Stimulated activated CD8-positive, alpha-beta memory T cell treated with anti-CD3 and anti-CD28 coated beads, Interleukin-12 subunit alpha, Interleukin-12 subunit beta, amount 100 ng/mL, for 24 hours (primary cell): ENCODE results near the gene ME1.
"Not testable (repeated sequence)": the region's sequence is repeated elsewhere in the genome, so short reads cannot be mapped to it uniquely, and the experiment has no call there.

Source experiments
- DNase-seq: peaks from one replicate; pipeline ENCODE4 v3.0.0-alpha.2; 2020; ENCODE audit errors: extremely low read depth

The ME1 gene

GRCh38 chr6:83191974-83192373 is 238.9 kb downstream of the ME1 start:
- not testable (repeated sequence) for DNase-seq

GRCh38 chr6:83190626-83191025 is 240.2 kb downstream of the ME1 start:
- DNase-seq: no peak

- DNase-seq: no peak
Observed at GRCh38 chr6:83188501-83188900, 242.3 kb downstream of the ME1 start.

GRCh38 chr6:83185096-83185495 is 245.8 kb downstream of the ME1 start:
- DNase-seq: no peak

- DNase-seq: no peak
Observed at GRCh38 chr6:83183082-83183828, 247.6 kb downstream of the ME1 start.

GRCh38 chr6:83182114-83182513 is 248.7 kb downstream of the ME1 start:
- no peak for DNase-seq

DNA sequence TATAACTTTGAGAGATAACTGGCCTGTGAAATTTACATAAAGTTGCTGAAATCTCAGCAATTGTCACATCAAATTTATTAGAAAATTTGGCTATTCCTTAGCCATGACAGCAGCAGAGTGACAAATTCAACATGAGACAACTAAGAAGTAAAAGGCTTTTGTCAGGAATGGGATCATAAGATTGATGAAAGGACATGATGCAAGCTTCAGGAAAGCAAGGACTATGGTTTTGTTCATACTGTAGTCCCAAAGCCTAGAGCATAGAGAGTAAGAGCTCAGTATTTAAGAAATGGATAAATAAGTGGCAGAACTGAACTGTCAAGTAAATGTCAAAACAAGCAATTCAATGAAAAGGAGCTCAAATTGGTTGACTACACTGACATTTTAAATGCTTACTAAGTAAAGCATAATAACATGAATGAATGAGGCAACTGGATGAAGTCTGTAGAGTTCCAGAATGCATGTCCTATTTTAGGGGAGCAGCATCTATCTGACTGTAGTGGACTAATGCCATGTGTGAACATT is 250.4 kb downstream of the ME1 start:
- DNase-seq: no peak

DNA sequence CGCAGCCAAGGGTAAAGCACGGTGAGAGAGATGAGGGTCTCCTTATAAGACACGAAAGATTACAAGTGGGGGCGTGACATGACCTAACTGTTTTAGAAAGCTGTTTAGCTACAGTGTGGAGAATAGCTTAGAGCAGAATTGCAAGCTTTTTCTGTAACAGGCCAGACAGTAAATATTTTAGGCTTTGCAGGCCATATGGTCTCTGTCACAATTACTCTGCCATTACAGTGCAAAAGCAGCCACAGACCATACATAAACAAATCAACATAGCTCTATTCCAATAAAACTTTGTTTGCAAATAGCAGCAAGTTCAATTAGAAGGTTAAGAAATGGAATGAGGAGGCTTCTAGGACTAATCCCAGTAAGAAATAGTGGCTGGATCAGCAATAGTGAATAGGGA is 254.6 kb downstream of the ME1 start:
- DNase-seq: no peak

- no peak for DNase-seq
Observed at GRCh38 chr6:83169511-83169910, 261.3 kb downstream of the ME1 start.

GRCh38 chr6:83169106-83169505 is 261.7 kb downstream of the ME1 start:
- DNase-seq: no peak

DNA sequence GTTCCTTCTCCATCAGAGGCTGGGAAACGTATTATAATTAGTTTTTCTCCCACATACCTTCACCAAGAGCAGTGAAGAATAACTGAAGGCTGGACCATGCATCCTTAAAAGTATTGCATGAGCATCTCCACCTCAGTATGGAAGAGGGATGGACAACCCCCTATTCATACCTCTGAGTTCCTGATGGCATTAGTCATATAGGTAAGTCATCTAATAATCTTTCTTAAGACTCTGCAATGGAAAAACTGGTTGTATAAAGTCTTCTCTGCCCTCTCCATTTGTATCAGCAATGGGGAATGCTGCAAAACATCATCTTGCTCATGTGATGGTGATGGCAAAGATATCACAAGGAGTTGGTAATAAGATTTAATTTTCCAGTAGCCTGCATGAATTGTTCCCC is 262.3 kb downstream of the ME1 start:
- no peak for DNase-seq

- no peak for DNase-seq
Observed at GRCh38 chr6:83167726-83168278, 263.0 kb downstream of the ME1 start.
